PFSK-1 (cell line): ENCODE data around the gene CIDEC.

ENCODE experiments used
- FOXP2 ChIP-seq: optimal IDR thresholded peaks from 2 replicates; pipeline ENCODE3; 2011; ENCODE audit warnings: borderline replicate concordance, control low read depth, inconsistent platforms; ENCODE audit not compliant: insufficient read depth; ENCODE audit errors: extremely low read length, extremely low read depth
- POLR2AphosphoS5 ChIP-seq: IDR thresholded peaks from 2 replicates; pipeline ENCODE4 v1.6.1; 2012; ENCODE audit warnings: low read depth, mild to moderate bottlenecking, control low read depth, low read length, moderate library complexity
- SIN3A ChIP-seq: IDR thresholded peaks from 2 replicates; pipeline ENCODE4 v1.6.1; 2012; ENCODE audit warnings: mild to moderate bottlenecking, low read length, moderate library complexity, borderline replicate concordance; ENCODE audit not compliant: insufficient read depth
- TAF1 ChIP-seq: IDR thresholded peaks from 2 replicates; pipeline ENCODE4 v1.6.1; 2012; ENCODE audit warnings: low read length, control low read depth, borderline replicate concordance; ENCODE audit not compliant: insufficient read depth
- TF ChIP-seq, protein P1 (sequence below), 2 experiments: IDR thresholded peaks; 2 replicates each; pipeline versions ENCODE4 v1.6.1 to v1.8.0; 2011 to 2012; ENCODE audit warnings: low read depth in 2 of 2, low read length in 2 of 2, control low read depth in 1 of 2, inconsistent platforms in 1 of 2, mild to moderate bottlenecking in 1 of 2, moderate library complexity in 1 of 2; ENCODE audit not compliant: insufficient read depth in 1 of 2

DNA sequence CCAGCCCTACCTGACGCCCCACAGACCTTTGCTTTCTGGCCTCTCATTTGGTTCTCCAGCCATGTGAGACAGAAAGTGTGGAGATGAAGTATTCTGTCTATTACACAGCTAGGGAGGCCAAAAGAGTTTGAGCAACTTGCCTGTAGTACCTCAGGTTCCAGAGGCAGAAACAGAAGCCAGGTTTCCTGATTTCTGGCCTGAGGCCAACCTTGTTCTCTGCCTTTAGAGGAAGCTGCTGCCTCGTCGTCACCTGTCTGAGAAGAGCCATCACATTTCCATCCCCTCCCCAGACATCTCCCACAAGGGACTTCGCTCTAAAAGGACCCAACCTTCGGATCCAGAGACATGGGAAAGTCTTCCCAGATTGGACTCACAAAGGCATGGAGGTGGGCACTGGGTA lies 26.4 kb upstream of the CIDEC start:
- TF ChIP-seq POLR2AphosphoS5, result no peak
- TF ChIP-seq SIN3A, result no peak
- no peak for TF ChIP-seq TAF1
- TF ChIP-seq, protein P1, sequence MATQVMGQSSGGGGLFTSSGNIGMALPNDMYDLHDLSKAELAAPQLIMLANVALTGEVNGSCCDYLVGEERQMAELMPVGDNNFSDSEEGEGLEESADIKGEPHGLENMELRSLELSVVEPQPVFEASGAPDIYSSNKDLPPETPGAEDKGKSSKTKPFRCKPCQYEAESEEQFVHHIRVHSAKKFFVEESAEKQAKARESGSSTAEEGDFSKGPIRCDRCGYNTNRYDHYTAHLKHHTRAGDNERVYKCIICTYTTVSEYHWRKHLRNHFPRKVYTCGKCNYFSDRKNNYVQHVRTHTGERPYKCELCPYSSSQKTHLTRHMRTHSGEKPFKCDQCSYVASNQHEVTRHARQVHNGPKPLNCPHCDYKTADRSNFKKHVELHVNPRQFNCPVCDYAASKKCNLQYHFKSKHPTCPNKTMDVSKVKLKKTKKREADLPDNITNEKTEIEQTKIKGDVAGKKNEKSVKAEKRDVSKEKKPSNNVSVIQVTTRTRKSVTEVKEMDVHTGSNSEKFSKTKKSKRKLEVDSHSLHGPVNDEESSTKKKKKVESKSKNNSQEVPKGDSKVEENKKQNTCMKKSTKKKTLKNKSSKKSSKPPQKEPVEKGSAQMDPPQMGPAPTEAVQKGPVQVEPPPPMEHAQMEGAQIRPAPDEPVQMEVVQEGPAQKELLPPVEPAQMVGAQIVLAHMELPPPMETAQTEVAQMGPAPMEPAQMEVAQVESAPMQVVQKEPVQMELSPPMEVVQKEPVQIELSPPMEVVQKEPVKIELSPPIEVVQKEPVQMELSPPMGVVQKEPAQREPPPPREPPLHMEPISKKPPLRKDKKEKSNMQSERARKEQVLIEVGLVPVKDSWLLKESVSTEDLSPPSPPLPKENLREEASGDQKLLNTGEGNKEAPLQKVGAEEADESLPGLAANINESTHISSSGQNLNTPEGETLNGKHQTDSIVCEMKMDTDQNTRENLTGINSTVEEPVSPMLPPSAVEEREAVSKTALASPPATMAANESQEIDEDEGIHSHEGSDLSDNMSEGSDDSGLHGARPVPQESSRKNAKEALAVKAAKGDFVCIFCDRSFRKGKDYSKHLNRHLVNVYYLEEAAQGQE (IDR thresholded peaks at IDR 0.05; ENCODE audit: insufficient read depth in 1 of 2, low read depth in 2 of 2, low read length in 2 of 2), result no peak
- TF ChIP-seq FOXP2, result no peak
